T-helper 1 cell (primary cell): Measurements from ENCODE around the gene PRR15L.
A peak's percentile ranks its signal among the peaks of the same experiment; 100 is the strongest.
"Not testable (repeated sequence)": the region's sequence is repeated elsewhere in the genome, so short reads cannot be mapped to it uniquely, and the experiment has no call there.

Experiments
- DNase-seq, 5 donors: peaks; one replicate each; pipeline ENCODE4 v3.0.0-alpha.2; 2012 to 2020

PRR15L gene

DNA sequence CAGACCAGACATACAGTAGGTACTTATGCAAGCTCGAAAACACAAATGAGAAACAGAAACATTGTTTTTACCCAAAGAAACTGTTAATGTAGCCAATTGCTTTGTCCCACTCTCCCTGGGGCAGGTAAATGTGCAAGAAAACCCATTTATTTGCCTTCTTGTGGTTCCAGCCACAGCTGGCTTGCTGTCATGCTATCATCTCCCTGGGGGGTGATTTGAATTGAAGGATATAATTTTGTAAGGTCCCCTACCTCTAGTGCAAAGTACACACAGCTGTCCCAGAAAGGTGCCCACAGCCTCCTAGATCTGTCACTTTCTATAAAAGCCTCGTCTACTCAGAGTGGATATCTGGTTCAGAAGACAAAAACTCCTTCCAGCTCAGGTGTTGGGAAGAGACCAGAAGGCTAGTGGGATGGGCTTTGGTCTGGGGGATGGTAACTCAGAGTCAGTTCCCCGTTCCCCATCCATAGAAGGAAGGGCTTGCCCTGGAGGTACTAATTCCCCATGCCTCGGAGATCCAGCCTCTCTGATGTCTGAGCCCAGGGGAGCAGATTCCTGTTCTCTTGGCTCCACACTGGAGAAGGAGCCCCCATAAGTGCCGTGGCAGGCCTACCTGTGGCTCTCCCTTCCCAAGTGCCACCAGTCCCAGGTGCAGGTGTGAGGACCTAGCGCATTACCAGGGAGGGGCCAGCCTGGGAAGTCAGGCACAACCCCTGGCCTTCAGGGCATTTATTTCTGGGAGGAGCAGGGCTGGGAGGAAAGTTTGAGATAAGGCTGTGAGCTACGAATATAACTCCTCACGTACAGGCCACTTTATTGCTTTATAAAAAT lies 2.4 kb upstream of the PRR15L start:
- DNase-seq, result no peak

DNA sequence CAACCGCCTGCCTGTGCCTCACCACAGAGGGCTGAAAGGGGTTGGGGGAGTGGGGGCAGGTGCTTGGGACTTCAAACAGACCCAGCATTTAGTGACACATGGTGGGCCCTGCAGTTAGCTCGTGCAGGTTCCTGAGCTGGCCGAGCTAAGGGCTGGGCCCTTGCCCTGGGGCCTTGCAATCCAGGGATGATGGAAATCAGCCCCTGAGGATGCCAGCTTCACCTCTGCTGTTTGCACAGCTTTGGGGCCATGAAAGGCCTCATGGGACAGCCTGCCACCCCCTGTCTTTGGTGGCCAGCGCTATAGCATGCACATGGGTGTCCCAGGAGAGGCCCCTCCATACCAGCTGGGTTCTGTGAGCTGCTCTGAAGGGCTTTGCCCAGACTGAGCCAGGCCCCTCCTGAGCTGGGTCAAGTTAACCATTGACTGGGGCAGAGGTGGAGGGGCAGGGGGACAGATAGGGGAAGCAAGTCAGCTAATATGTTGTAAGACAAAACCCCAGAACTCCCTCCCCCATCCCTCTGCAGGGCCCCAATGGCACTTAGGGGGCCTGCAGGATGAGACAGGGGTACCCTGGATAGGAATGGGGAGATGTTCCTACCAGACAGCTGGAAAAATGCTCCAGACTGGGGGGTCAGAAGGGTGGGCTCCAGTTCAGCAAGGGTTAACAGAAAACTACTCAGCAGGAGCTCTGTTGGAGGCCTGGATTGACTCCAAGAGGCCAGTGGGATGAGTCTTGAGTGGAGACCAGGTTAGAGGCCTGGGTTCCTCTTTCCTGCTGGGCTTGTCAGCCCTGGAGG lies 692 bp downstream of the PRR15L start:
- DNase-seq, result no peak

DNA sequence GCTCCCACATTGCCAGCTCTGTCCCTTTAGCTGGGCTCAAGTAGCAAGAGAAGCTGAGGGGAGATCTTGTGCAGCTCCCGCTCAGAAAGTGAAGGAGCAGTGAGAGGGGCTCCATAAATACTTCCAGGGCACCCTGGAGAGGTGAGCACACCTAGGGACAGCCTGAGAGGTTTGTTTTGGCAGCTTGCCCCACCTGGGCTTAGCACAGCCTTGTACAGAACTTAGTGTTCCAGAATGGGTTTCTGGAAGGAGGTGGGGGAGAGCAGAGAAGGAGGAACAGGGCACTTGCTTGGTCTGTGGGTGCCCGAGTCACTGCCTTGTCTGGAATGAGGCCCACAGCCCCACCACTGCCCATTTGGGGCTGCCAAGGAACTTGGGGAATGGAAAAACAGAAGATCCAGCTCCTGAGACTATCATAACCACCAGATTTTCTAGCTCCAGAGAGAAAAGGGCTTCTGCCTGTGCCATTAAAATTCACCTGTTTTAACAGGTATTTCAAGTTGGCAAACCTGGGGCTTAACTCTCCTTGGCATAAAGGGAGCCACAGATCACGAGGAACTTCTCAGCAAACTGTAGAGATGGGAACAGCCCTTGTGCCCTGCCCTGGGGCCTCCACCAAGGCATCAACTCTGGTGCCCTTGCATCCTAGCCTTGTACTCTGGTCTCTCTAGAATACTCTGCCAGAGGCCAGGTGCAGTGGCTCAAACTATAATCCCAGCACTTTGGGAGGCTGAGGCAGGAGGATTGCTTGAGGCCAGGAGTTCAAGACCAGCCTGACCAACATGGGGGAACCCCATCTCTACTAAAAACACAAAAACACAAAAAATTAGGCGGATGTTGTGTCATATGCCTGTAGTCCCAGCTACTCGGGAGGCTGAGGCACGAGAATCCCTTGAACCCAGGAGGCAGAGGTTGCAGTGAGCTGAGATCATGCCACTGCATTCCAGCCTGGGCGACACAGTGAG lies 1.9 kb downstream of the PRR15L start:
- DNase-seq, result no peak

DNA sequence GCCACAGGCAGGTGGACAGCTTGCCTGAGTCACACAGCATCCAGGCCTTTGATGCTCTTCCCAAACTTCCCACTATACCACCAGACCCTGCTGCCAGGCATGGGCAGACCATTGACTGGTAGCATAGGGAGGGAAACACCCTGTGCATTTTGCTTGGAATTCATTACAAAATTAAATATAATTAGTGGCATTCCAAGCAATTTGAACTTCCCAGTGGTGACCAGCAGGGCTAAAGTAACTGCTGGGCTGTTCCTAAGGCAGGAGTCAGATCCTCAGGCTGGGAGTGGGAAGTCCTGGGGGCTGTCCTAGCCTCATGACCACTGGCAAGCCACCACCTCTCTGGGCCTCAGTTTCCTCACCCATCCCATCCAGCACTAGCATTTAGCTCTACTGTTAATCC lies 3.8 kb downstream of the PRR15L start:
- no peak for DNase-seq

DNA sequence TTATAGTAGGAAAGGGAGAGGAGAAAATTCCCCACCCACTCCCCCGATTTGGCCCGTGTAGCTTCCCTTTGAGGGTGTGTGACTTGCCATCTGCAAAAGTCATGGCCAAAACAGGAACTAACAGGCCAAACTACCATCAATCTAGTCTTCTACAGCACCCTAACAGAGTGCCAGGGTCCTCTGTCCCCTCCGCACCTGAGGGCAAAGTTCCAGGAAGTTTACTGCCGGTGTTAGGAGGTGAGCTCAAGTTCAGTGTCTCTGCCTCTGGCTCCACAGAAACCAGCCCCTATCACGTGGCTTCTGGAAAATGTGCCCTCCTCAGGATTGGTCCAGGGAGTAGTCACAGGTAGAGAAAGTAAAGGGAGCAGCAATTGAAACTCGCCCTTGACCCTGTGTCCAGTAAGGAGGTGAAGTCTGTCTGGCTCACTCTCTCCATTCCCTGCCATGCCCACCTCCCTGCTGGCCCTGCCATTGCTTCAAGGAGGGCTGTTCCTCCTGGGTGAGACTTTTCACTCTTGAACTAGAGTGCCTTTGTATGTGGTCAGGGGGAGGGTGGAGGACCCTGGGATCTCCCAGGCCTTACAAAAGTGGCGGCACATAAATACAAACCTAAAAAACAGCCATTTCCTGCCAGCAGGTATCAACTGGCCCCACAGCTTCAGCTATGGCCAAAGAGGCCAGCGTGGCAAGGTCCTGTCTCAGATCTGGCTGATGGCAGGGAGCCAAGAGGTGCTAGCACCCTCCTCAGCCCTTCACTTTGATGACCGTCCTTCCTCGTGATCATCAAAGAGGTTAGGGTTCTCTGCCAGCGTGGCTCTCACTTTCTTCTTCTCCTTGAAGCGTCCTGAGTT lies 5.3 kb downstream of the PRR15L start:
- DNase-seq, result no peak

DNA sequence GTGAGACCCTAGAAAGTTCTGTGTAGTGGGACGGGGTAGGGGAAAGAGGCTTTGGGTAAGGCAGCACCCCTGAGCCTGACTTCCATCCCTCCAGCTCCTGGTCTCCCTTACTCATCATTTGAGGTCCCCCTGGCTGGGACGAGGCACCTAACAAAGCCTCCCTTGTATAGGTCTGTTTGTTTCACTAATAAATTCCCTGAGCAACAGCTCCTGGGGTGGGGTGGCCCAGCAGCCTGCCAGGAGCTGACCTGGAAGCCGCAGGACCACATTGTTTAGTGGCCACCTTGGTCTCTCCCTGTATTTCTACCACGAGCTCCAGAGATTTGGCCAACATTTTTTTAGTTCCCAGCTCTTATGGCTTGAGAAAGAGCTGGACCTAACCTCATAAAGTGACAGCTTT lies 7.2 kb downstream of the PRR15L start:
- DNase-seq, result no peak

DNA sequence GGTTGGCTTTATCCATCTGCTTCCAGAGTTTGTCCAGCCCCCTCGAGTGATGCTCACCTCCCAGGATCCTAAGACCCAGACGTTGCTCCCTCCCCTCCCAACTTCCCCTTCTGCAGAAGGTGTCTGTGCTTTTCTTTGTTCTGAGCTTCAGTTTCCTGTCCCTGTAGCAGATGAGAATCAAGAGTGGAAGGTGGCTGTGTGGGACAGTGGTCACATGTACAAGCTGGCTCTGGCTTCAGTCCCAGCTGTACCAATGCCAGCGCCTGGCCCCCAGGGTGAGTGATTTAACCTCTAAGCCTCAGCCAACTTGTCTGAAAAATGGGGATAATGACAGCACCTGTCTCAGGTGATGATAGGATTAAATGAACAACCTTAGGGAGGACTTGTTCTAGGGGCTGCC lies 7.7 kb downstream of the PRR15L start:
- DNase-seq, result no peak

DNA sequence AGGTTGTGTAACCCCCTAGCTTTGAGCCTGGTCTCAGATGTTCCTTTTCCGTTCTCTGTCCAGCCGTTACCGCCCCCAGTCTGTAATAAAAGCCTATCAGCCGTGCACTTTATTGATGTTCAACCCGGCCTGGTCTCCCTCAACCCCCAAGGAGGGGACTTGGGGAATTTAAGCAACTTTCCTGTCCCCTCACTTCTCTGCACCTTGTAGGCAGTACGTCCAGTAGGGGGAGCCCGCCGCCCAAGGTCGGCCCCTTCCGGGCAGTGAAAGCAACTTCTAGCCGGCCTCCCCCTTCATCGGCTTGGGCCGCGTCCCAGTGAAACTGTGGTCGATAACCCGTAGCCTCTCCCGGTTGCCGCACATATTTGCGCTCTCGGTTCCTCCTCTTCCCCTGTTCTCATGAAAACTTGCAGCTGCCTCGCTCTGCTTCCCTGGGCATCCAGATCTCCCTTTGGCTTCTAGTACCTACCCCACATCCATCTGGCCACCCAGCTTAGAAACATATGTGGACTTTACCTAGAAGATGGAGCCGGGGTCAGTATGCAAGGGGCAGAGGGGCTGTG lies 8.4 kb downstream of the PRR15L start:
- peak; percentile 55 to 77 (median 69) for DNase-seq

DNA sequence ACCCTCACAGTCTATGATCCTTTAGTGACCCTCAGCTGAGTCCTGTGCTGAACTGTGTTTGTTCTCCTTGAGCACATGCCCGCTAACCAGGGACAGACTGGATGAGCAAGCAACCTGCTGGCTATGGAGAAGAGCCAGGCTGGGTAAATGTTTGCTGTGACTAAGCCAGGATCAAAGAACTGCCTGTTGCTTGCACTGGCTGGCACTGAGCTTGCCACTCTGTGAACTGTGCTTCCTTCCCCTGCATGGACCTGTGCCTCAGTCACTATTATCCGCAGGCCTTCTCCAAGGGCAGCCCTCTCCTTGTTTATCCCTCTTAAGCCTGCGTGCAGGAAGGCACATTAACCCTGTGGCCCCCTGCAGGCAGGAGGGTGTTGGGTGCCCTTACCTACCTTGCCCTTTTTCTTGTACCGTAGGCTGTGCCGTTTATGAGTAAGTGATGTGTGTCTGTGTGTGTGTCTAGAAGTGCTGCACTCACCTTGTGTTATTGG lies 8.9 kb downstream of the PRR15L start:
- no peak for DNase-seq

DNA sequence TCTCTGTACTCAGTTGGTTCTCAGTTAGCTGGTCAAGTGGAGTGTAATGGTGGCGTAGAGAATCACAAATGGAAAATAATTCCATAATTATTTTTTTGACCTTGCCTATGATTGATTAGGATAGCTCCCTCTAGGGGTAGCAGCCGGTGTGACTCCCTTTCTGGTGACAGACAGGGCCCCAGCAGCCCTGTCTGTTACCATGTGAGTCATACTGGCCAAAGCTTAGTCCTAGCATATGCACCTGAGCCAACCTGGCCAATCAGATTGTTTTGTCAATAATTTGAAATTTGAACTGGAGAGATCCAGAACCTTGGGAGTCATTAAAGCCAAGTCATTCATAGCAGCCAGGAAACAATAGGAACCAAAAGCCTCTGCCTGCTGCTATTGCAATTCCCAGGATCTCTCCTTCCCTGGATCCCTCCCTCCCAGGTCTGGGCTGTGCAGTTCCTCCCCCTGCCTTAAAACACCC lies 10.7 kb downstream of the PRR15L start:
- DNase-seq, result peak; percentile 24 to 78 (median 59)

DNA sequence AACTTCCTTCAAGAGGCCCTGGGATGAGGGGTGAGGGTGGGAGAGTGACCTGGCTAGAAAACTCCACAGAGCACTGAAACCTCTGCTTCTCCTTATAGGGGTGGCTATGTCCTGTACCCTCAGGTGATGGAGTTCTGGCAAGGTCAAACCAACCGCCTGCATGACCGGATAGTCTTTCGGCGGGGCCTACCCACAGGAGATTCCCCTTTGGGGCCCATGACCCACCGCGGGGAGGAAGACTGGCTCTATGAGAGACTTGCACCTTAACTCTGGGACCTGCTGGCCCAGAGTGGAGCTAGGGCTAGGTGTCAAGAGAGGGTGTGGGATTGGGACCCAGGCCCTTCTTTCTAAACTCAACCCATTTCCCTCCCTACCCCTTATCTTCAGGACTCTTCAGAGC lies 11.2 kb downstream of the PRR15L start:
- DNase-seq, result no peak

DNA sequence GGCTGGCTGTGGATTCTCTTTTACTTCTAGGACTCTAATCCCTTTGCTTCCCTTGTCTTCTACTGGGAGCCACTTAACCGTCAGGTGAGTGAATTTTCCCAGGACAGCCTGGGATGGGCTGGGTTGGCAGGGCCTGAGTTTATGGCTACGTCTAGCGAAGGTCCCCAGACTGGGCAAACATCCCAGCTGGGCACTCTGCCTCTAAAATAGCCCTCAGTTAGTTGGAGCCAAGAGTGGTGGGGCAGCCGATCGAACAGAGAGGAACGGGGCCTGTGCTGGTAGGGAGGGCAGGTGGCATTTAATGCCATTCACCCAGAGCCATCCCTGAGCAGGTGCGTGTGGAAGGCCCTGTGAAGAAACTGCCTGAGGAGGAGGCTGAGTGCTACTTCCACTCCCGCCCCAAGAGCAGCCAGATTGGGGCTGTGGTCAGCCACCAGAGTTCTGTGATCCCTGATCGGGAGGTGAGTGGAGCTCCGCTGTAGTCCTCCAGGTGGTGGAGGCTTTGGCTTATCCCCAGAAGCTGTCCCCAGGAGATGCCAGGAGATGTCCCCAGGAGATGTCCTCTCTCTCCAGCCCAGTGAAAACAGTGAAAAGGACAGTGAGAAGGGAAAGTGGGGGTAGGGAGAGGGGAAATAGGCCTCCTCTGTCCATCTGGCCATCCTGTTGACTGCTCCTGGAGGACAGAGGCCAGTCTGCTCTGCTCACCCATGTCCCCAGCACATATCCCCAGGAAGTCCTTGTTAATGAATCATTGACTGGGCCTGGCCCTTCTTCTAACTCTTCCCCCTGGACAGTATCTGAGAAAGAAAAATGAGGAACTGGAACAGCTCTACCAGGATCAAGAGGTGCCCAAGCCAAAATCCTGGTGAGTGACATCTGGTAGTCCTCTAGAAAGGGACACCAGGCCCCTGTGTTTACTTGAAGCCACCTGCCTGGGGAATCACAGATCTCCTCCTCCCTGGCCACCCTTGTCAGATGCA lies 11.9 kb downstream of the PRR15L start:
- no peak for DNase-seq

DNA sequence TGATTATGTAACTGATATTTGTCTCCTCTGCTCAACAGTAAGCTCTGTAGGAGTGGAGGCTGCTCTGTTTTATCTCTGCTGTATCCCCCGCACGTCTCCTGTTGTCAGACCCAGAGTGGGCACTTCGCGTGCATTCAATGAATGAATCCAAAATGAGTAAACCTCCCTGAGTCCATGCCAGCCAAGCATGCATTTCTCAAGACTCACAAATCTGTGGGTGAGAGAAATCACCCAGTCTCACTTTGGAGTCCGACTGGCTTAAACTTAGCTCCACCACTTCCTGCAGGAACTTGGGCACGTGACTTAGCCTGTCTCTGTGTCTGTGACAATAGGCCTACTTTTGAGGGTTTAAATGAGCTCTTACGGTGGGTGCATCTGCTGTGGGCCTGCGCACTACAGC lies 12.6 kb downstream of the PRR15L start:
- DNase-seq, result peak in 1 of 5 donors; percentile 20

DNA sequence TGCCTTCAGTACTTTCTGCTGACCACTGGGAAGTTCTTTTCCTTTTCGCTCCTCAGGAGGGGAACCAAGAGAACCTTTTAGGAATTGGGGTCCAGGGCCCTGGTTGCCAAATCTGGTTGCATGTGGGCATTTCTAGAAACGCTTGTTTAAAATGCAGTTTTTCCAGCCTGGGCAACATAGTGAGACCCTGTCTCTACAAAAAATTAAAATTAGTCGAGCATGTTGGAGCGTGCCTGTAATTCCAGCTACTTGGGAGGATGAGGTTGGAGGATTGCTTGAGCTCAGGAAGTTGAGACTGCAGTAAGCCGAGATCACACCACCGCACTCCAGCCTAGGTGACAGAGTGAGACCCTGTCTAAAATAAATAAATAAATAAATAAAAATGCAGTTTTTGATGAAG lies 15.1 kb downstream of the PRR15L start:
- DNase-seq, result no peak

DNA sequence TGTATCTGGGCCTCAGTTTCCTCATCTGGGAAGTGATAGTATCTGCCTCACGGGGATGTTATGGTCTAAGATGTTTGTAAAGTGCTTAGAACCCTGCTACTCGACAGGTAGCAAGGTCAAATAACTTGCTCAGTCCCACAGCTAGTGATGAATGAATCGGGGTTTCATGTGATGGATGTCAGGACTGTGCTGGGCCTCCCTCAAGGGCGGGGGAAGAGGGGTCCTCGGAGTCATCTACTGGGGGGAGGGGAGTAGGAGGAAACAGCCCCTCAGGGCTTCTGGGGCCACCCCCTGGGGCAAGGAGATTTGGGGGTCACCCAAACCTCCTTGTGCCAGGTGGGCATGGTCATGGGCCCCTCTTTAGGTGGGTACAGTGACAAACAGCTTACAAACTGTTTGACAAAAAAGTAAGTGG lies 15.6 kb downstream of the PRR15L start:
- DNase-seq, result no peak

DNA sequence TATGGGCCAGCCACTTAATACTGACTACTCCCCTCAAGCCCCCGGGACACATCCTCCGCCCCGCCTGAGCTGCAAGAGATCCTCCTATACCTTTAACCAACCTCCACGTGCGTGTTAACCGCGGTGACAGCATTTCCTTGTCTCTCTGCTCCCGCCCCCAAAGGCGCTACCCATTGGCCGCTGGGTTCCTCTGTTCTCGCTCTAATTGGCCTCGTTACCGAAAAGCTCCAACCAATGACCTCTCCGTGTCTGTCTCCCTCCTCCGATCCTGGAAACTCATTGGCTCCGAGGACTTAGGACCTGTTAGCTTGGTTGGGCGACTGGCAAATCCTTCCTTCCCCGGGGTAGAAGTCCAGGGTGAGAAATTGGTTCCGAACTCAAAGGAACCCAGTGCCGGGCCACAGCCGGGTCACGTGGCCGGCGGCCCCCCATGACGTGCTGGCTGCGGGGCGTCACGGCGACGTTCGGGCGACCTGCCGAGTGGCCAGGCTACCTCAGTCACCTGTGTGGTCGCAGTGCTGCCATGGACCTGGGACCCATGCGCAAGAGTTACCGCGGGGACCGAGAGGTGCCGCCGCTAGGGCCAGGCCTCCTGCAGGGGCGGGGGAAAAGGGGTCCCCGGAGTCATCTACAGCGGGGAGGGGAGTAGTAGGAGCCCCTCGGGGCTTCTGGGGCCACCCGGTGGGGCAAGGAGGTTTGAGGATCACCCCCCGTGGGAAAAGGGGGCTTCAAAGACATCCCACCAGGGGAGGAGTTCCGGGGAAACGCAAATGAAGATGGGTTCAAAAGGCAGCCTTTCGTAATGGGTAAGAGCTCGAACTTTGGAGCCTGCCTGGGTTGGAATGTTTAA lies 16.2 kb downstream of the PRR15L start, which contains the start of gene PNPO:
PNPO (plus strand) TSS at position 326 of the 850 bp plus-strand sequence; CDS start at position 431, 105 bp downstream.
- DNase-seq, result peak; percentile 83 to 97 (median 90)

DNA sequence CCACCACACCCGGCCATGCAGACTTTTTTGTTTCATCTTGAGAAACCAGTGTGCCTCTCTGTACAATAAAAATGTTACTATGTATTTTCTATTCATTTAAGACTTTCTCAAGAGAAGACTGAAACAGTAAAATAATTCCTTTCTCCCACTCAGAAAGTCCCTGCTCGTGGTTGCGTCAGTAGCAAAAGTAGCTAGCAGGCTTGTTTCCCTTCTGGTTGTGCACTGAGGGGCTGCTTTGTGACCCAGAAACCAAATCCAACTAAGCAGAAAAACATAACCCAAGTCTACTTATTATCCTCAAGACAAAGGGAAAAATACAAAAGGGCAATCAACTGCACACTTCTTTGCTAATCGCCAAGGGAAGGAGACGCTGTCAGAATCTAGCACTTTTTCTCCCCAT lies 19.7 kb downstream of the PRR15L start:
- DNase-seq, result no peak

DNA sequence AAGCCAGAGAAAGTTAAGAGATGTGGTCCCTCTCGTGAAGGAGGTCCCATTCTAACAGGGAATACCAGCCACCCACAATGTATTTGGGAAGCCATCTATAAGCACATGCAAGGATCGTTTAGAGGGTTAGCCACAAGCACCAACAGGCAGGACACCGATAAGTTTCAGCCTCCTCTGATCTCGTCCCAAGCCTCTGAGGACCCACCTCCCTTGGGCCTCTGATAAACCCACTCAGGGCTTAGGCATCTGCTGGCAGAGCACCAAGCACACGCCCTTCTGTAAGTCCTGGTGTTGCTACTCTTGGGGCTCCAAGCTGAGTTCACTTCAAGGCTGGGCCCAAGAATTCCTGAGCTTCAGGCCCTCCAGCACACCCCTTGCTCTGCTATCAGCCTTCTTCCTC lies 21.7 kb downstream of the PRR15L start:
- DNase-seq, result no peak

DNA sequence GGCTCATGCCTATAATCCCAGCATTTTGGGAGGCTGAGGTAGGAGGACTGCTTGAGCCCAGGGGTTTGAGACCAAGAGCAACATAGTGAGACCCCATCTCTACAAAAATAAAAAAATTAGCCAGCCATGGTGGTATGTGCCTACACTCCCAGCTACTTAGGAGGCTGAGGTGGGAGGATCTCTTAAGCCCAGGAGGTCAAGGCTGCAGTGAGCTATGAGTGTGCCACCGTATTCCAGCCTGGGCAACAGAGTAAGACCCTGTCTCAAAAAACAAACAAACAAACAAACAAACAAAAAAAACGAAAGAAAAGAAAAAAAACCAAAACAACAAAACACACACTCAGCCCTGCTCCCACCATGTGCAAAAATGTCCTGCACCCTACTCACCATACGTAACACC lies 22.2 kb downstream of the PRR15L start:
- DNase-seq, result not testable (repeated sequence)
